Endothelial cell of umbilical vein (primary cell): ENCODE measurements around the gene SYAP1. TPM values are rescaled to one million over a fixed set of nuclear protein-coding genes. Genes with fewer than 3 reads are reported as not detected.
A peak's percentile ranks its signal among the peaks of the same experiment; 100 is the strongest.

ENCODE experiments used
- BruUV-seq: library from RNA; stranded (reverse); fragments of 400-500 nt; replicated peaks from 2 replicates; lab custom pipeline; 2021; lab: Mats Ljungman, UMichigan
- CTCF ChIA-PET: fragments of 300-600, 350-600 bp; sonication (Branson Sonifier 250); formaldehyde crosslinking; loops from one replicate; lab custom pipeline; 2021; ENCODE audit warnings: antibody characterized with exemption, inconsistent platforms; lab: Charles Lee
- POLR2A ChIA-PET: fragments of 300-600, 350-600 bp; sonication (Branson Sonifier 250); formaldehyde crosslinking; loops from one replicate; lab custom pipeline; 2021; ENCODE audit warnings: antibody characterized with exemption, inconsistent platforms; lab: Charles Lee
- DNase-seq: peaks from one replicate; pipeline ENCODE4 v3.0.0-alpha.2; 2011; ENCODE audit warnings: low read depth, low spot score
- FAIRE-seq: peaks from 2 replicates; lab custom pipeline; 2011; peaks lifted over from hg19 to GRCh38; lab: Jason Lieb, UNC
- H2AFZ ChIP-seq: 2 replicates; pipeline ENCODE4 v1.6.0; 2012; ENCODE audit warnings: low read depth, low read length, control low read depth, inconsistent platforms
- H3K27ac ChIP-seq: 2 replicates; pipeline ENCODE4 v1.5.1; 2011; ENCODE audit warnings: low read depth, mild to moderate bottlenecking, control low read depth, low read length, moderate library complexity; ENCODE audit not compliant: insufficient read depth
- H3K27me3 ChIP-seq, 2 experiments: 2 replicates each; pipeline versions ENCODE4 v1.6.0 to v1.6.1; 2011; ENCODE audit warnings: low read length in 2 of 2, mixed read lengths in 1 of 2; ENCODE audit not compliant: control insufficient read depth in 2 of 2, insufficient read depth in 2 of 2
- H3K36me3 ChIP-seq, 2 experiments: 2 replicates in 1 of 2; 3 replicates in 1 of 2; pipeline ENCODE4 v1.5.1; 2011; ENCODE audit warnings: low read length in 2 of 2, mild to moderate bottlenecking in 1 of 2, moderate library complexity in 1 of 2; ENCODE audit not compliant: control insufficient read depth in 2 of 2, insufficient read depth in 2 of 2; ENCODE audit errors: extremely low read depth in 1 of 2
- H3K4me1 ChIP-seq: 3 replicates; pipeline ENCODE4 v1.5.1; 2011; ENCODE audit warnings: mild to moderate bottlenecking, low read length; ENCODE audit not compliant: control insufficient read depth, insufficient read depth; ENCODE audit errors: extremely low read depth
- H3K4me2 ChIP-seq: 2 replicates; pipeline ENCODE4 v1.6.1; 2011; ENCODE audit warnings: low read length, control low read depth, mixed read lengths; ENCODE audit not compliant: insufficient read depth
- H3K4me3 ChIP-seq, 3 experiments: fragments of 200-600 bp in 1 of 3; sonication (generic), shearing (Covaris generic) in 1 of 3; replicated peaks in 1 of 3; 2 replicates each; pipeline ENCODE4 v1.5.1; 2011 to 2016; ENCODE audit warnings: control low read depth in 3 of 3, low read length in 3 of 3, mild to moderate bottlenecking in 2 of 3, inconsistent platforms in 1 of 3, low read depth in 1 of 3, moderate library complexity in 1 of 3; ENCODE audit not compliant: insufficient read depth in 1 of 3
- H3K79me2 ChIP-seq: 2 replicates; pipeline ENCODE4 v1.6.0; 2012; ENCODE audit warnings: low read length, inconsistent platforms; ENCODE audit not compliant: control insufficient read depth, insufficient read depth
- H3K9ac ChIP-seq: replicated peaks from 2 replicates; pipeline ENCODE3; 2011; ENCODE audit warnings: low read length, control low read depth; ENCODE audit not compliant: insufficient read depth; ENCODE audit errors: extremely low read depth
- H3K9me1 ChIP-seq: replicated peaks from 3 replicates; pipeline ENCODE4 v1.6.0; 2011; ENCODE audit warnings: mild to moderate bottlenecking, low read length; ENCODE audit not compliant: control insufficient read depth, insufficient read depth; ENCODE audit errors: extremely low read depth
- H3K9me3 ChIP-seq: replicated peaks from 2 replicates; pipeline ENCODE4 v1.5.1; 2012; ENCODE audit warnings: low read length, inconsistent platforms; ENCODE audit not compliant: control insufficient read depth, insufficient read depth
- H4K20me1 ChIP-seq: replicated peaks from 2 replicates; pipeline ENCODE3; 2011; ENCODE audit warnings: mild to moderate bottlenecking, low read length; ENCODE audit not compliant: control insufficient read depth, insufficient read depth; ENCODE audit errors: extremely low read depth
- EZH2 ChIP-seq: IDR thresholded peaks from 2 replicates; pipeline ENCODE4 v1.6.1; 2012; ENCODE audit warnings: borderline replicate concordance, low read depth, mild to moderate bottlenecking, moderate library complexity, low read length, inconsistent platforms; ENCODE audit not compliant: severe bottlenecking
- FOS ChIP-seq: IDR thresholded peaks from 2 replicates; pipeline ENCODE4 v1.6.1; 2011; ENCODE audit warnings: mild to moderate bottlenecking, low read length, moderate library complexity, borderline replicate concordance; ENCODE audit not compliant: insufficient read depth
- GATA2 ChIP-seq: IDR thresholded peaks from 2 replicates; pipeline ENCODE4 v1.7.0; 2011; ENCODE audit warnings: low read depth, mild to moderate bottlenecking, moderate library complexity, mixed read lengths, low read length; ENCODE audit not compliant: insufficient read length, insufficient read depth
- JUN ChIP-seq: IDR thresholded peaks from 2 replicates; pipeline ENCODE4 v1.6.1; 2011; ENCODE audit warnings: borderline replicate concordance, low read depth; ENCODE audit not compliant: insufficient read length, insufficient read depth
- MYC ChIP-seq: IDR thresholded peaks from one replicate; pipeline ENCODE4 v1.6.1; 2011; ENCODE audit warnings: mild to moderate bottlenecking, low read depth, low read length
- POLR2A ChIP-seq: IDR thresholded peaks from 2 replicates; pipeline ENCODE4 v1.6.1; 2012; ENCODE audit warnings: low read depth, mild to moderate bottlenecking, control low read depth, low read length
- POLR2AphosphoS5 ChIP-seq: IDR thresholded peaks from 2 replicates; pipeline ENCODE4 v1.6.1; 2012; ENCODE audit warnings: low read depth, mild to moderate bottlenecking, control low read depth, low read length, moderate library complexity; ENCODE audit not compliant: insufficient read depth
- dilution Hi-C: fragments of 300-500 bp; cut with MboI; formaldehyde crosslinking; loops from one replicate; pipeline ENCODE4 v1.15.0; 2019; ENCODE audit warnings: low sequenced_read_pairs; ENCODE audit not compliant: extremely low pct_ligation_motif_present
- intact Hi-C: fragments of 100-400 bp; cut with micrococcal nuclease; formaldehyde crosslinking; loops from one replicate; pipeline ENCODE4 v1.10.0; 2022
- polyA plus RNA-seq, 4 experiments: library from polyadenylated mRNA; depleted of rRNA in 3 of 4; stranded (reverse) in 3 of 4; unstranded in 1 of 4; fragments of >200 nt; gene quantifications; 2 replicates each; pipeline versions ENCODE4 v1.2.1 to v1.2.3, GENCODE V29; 2011 to 2012; ENCODE audit warnings: missing spikeins in 1 of 4
- total RNA-seq: library from RNA; stranded (reverse); gene quantifications from 2 replicates; pipeline ENCODE4 v1.2.3, GENCODE V29; 2021
- TF ChIP-seq, protein P1 (sequence below), 2 donors: IDR thresholded peaks; 1 replicate in 1 of 2; 2 replicates in 1 of 2; pipeline ENCODE4 v1.5.1; 2011; ENCODE audit warnings: low read length in 2 of 2, mild to moderate bottlenecking in 2 of 2, moderate library complexity in 2 of 2, control low read depth in 1 of 2, inconsistent platforms in 1 of 2, low read depth in 1 of 2; ENCODE audit not compliant: insufficient read depth in 1 of 2; ENCODE audit errors: extremely low read depth in 1 of 2
- TF ChIP-seq, protein P2 (sequence below): IDR thresholded peaks from 2 replicates; pipeline ENCODE4 v1.6.1; 2011; ENCODE audit not compliant: insufficient read depth, insufficient read length

SYAP1 gene
- total and polyA plus RNA-seq, 2 donors (not counting 3 experiments of a cell fraction or from before 2014, with no cell fraction given), result 3.4 to 21.9 TPM

DNA sequence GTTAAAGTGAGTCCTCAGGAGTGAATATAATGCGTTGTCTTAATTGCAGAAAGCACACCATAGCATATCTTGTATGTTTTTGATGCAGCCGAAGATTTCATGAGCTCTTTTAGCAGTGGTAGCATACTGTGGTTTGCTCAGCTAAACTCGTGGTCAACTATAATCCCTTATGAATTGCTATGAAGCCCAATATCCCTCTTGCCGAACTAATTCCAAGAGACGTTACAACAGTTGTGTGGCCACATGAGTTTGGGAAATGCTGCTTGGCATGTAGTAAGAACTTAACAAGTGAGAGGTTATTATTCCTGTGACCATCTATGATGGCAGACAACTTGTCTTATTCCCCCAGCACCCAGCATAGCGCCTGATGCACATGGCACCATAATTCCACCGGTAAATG, 30.7 kb downstream of the SYAP1 start:
- DNase-seq (no peak), FAIRE-seq (peak; percentile 38)
- Histone ChIP-seq H4K20me1 (no peaks in the 10 kb centered on the region), H3K4me2 (no peak overlapping the region), H3K9ac (no peak overlapping the region), H3K4me3 (no peak overlapping the region), H2AFZ (no peak overlapping the region), H3K9me1 (no peaks in the 10 kb centered on the region), H3K27ac (no peak overlapping the region), H3K36me3 (peaks cover 0 to 6% of the 10 kb centered on the region in 2 experiments), H3K27me3 (no peaks in the 10 kb centered on the region), H3K79me2 (no peaks in the 10 kb centered on the region), H3K4me1 (no peaks in the 10 kb centered on the region), H3K9me3 (no peaks in the 10 kb centered on the region)
- no TSS peak for BruUV-seq
- CTCF ChIA-PET, result no interaction called here
- intact Hi-C loops (no loop called here), dilution Hi-C loops (no loop called here)
- TF ChIP-seq GATA2 (no peak), POLR2AphosphoS5 (no peak), POLR2A (no peak), MYC (no peak), EZH2 (no peak), FOS (no peak), JUN (no peak)
- TF ChIP-seq, protein P1, sequence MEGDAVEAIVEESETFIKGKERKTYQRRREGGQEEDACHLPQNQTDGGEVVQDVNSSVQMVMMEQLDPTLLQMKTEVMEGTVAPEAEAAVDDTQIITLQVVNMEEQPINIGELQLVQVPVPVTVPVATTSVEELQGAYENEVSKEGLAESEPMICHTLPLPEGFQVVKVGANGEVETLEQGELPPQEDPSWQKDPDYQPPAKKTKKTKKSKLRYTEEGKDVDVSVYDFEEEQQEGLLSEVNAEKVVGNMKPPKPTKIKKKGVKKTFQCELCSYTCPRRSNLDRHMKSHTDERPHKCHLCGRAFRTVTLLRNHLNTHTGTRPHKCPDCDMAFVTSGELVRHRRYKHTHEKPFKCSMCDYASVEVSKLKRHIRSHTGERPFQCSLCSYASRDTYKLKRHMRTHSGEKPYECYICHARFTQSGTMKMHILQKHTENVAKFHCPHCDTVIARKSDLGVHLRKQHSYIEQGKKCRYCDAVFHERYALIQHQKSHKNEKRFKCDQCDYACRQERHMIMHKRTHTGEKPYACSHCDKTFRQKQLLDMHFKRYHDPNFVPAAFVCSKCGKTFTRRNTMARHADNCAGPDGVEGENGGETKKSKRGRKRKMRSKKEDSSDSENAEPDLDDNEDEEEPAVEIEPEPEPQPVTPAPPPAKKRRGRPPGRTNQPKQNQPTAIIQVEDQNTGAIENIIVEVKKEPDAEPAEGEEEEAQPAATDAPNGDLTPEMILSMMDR (IDR thresholded peaks at IDR 0.05; ENCODE audit: extremely low read depth in 1 of 2, insufficient read depth in 1 of 2, low read depth in 1 of 2, low read length in 2 of 2), result no peak
- TF ChIP-seq, protein P2, sequence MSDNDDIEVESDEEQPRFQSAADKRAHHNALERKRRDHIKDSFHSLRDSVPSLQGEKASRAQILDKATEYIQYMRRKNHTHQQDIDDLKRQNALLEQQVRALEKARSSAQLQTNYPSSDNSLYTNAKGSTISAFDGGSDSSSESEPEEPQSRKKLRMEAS, result no peak
- POLR2A ChIA-PET, result no interaction called here
